ENCODE data around the gene GPR176.

GPR176 gene

DNA sequence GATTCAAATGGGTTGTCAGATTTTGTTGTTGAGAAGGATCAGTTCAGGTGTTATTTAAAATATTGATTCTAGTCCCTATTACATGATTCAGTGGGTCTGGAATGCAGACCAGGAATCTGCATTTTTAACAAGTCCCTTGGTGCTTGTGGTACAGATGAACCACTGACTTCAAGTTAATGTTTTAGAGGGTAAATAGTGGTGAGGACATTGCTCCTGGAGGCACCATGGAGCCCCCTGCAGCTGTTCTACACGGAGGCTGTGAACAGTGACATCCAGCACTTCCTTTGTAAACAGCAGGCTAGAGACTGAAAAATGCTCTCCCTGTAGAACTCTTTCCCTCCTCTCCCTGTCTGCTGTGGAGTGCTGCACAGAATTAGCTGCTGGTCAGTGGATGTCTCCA, 132.6 kb downstream of the GPR176 start:
- DNase-seq = no peak
- no peaks in the 10 kb centered on the region for H3K36me3 ChIP-seq
- no peaks in the 10 kb centered on the region for H3K4me1 ChIP-seq
- no peaks in the 10 kb centered on the region for H3K27me3 ChIP-seq
- TF ChIP-seq, protein P1, sequence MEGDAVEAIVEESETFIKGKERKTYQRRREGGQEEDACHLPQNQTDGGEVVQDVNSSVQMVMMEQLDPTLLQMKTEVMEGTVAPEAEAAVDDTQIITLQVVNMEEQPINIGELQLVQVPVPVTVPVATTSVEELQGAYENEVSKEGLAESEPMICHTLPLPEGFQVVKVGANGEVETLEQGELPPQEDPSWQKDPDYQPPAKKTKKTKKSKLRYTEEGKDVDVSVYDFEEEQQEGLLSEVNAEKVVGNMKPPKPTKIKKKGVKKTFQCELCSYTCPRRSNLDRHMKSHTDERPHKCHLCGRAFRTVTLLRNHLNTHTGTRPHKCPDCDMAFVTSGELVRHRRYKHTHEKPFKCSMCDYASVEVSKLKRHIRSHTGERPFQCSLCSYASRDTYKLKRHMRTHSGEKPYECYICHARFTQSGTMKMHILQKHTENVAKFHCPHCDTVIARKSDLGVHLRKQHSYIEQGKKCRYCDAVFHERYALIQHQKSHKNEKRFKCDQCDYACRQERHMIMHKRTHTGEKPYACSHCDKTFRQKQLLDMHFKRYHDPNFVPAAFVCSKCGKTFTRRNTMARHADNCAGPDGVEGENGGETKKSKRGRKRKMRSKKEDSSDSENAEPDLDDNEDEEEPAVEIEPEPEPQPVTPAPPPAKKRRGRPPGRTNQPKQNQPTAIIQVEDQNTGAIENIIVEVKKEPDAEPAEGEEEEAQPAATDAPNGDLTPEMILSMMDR (IDR thresholded peaks at IDR 0.05; ENCODE audit: low read depth, low read length) = no peak
- no peaks in the 10 kb centered on the region for H3K9me3 ChIP-seq
- H3K4me3 ChIP-seq (ENCODE audit: low read depth, low read length) = no peak overlapping the region

DNA sequence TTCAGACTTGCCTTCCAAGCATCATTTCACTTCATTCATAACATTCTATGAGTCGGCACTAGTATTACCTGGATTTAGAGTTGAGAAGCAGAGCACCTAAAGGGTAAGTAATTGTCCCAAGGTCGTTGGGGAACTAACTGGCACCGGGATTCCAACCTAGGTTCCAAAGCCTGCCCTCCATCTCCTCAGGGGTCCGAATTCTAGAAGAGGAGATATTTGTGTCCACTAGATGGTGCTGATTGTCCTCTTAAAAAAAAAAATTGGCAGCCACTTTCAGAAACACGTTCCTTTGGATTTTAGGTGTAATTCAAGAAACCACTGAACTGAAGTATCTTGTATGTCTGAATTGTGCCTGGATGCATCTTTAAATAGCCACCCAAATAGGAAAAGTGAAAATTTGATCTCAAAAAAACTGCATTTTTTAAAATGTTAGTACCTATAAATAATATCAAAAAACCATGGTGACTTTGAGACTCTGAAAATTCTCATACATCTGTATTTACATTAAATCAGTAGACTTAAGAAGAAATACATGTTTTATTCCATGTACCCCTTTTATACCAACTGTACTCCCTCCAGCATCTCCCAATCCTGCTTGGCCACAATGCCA, 133.5 kb downstream of the GPR176 start:
- H3K4me3 ChIP-seq (ENCODE audit: low read depth, low read length) = no peak overlapping the region
- TF ChIP-seq, protein P1 (IDR thresholded peaks at IDR 0.05; ENCODE audit: low read depth, low read length) = peak; percentile 74
- H3K4me1 ChIP-seq = no peaks in the 10 kb centered on the region
- H3K36me3 ChIP-seq = no peaks in the 10 kb centered on the region
- H3K27me3 ChIP-seq = no peaks in the 10 kb centered on the region
- DNase-seq = no peak
- no peaks in the 10 kb centered on the region for H3K9me3 ChIP-seq

- H3K4me1 ChIP-seq = no peaks in the 10 kb centered on the region
- TF ChIP-seq, protein P1 (IDR thresholded peaks at IDR 0.05; ENCODE audit: low read depth, low read length) = no peak
- no peak for DNase-seq
- H3K36me3 ChIP-seq = no peaks in the 10 kb centered on the region
- no peaks in the 10 kb centered on the region for H3K27me3 ChIP-seq
- H3K4me3 ChIP-seq (ENCODE audit: low read depth, low read length) = no peak overlapping the region
- no peaks in the 10 kb centered on the region for H3K9me3 ChIP-seq
These were observed 134.2 kb downstream of the GPR176 start for GRCh38 chr15:39785841-39786240.

DNA sequence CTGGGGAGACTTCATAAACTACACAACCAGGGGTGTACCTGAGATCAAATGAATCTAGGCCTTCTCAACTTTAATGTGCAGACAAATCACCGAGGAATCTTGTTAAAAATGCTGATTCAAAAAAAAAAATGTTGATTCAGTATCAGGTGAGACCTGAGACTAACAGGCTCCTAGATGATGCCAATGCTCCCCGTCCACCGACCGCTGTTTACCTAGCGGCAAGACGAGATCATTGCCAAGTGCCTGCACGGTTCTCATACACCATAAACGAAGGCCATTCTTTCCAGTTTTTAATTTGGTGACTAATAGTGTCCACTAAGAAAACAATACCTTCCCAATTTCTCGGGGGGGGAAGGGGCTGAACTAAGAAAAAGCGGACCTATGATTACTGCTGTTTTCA, 134.9 kb downstream of the GPR176 start:
- Histone ChIP-seq H3K4me3 (ENCODE audit: low read depth, low read length) (no peak overlapping the region), H3K27me3 (no peaks in the 10 kb centered on the region), H3K36me3 (no peaks in the 10 kb centered on the region), H3K9me3 (no peaks in the 10 kb centered on the region), H3K4me1 (no peaks in the 10 kb centered on the region)
- TF ChIP-seq, protein P1 (IDR thresholded peaks at IDR 0.05; ENCODE audit: low read depth, low read length) = no peak
- DNase-seq = no peak

GRCh38 chr15:39784638-39785037, 135.4 kb downstream of the GPR176 start:
- no peak overlapping the region for H3K4me3 ChIP-seq (ENCODE audit: low read depth, low read length)
- TF ChIP-seq, protein P1 (IDR thresholded peaks at IDR 0.05; ENCODE audit: low read depth, low read length) = no peak
- no peak for DNase-seq
- no peaks in the 10 kb centered on the region for H3K36me3 ChIP-seq
- no peaks in the 10 kb centered on the region for H3K27me3 ChIP-seq
- H3K4me1 ChIP-seq = no peaks in the 10 kb centered on the region
- H3K9me3 ChIP-seq = no peaks in the 10 kb centered on the region

GRCh38 chr15:39784125-39784524, 135.9 kb downstream of the GPR176 start:
- TF ChIP-seq, protein P1 (IDR thresholded peaks at IDR 0.05; ENCODE audit: low read depth, low read length) = no peak
- DNase-seq = no peak
- no peaks in the 10 kb centered on the region for H3K36me3 ChIP-seq
- H3K9me3 ChIP-seq = no peaks in the 10 kb centered on the region
- peak overlapping the region; percentile 98 for H3K4me3 ChIP-seq (ENCODE audit: low read depth, low read length)
- H3K27me3 ChIP-seq = no peaks in the 10 kb centered on the region
- no peaks in the 10 kb centered on the region for H3K4me1 ChIP-seq
